GM18907 (cell line): ENCODE data around the gene CCNG1.
"Not testable (repeated sequence)": the region's sequence is repeated elsewhere in the genome, so short reads cannot be mapped to it uniquely, and the experiment has no call there.

Source experiments
- ATAC-seq: cut with Tn5 transposase; IDR thresholded peaks from one replicate; pipeline ENCODE4 v1.9.1; 2021; ENCODE audit warnings: mild to moderate bottlenecking, moderate library complexity; ENCODE audit not compliant: unreplicated experiment

The CCNG1 gene

DNA sequence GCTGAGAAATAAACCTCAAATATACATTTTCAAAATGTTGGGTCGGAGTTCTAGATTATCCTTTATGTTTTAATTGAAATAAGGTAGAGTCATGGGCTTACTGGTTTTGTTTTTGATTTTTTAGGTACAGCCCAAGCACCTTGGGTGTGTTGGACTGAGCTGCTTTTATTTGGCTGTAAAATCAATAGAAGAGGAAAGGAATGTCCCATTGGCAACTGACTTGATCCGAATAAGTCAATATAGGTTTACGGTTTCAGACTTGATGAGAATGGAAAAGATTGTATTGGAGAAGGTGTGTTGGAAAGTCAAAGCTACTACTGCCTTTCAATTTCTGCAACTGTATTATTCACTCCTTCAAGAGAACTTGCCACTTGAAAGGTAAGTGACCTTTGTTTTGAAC is 3.6 kb downstream of the CCNG1 start:
- no peak for ATAC-seq

DNA sequence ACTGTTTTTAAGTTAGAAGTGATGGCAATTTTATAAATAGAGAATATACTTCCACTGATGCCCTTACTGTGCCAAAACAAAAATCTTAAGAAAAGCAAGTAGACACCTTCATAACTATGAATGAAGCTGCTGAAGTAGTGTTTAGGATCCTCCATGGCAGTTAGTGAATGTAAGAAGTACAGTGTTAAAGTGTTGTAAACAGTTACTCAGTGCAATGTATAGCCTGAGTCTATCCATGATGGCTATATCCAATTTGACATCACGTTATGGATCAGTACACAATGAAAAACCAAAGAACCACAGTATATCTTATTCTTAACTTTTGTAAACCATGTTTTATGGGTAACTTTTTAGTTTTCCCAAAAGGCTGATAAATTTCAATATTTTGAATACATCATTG is 7.1 kb downstream of the CCNG1 start:
- no peak for ATAC-seq

DNA sequence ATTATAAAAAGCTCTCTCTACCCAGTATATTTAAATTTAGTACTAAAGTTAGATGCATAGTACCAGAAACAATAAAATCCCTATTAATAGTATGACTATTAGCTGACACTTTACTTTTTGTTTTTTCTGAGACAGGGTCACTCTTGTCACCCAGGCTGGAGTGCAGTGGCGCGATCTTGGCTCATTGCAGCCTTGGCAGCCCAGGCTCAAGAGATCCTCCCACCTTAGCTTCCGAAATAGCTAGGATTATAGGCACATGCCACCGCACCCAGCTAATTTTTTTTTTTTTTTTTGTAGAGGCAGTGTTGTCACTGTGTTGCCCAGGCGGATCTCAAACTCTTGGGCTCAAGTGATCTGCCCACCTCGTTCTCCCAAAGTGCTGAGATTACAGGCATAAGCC is 8.0 kb downstream of the CCNG1 start:
- ATAC-seq = no peak

DNA sequence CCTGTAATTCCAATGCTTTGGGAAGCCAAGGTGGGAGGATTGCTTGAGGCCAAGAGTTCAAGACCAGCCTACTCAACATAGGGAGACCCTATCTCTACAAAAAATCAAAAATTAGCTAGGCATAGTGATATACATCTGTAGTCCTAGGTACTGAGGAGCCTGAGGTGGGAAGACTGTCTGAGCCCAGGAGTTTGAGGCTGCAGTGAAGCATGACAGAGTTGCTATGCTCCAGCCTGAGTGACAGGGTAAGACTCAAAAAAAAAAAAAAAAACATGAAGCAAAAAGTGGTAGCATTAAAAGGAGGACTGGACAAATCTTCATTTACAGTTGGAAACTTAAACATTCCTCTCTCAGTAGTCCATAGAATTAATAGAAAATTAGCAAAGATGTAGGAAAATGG is 9.8 kb downstream of the CCNG1 start:
- no peak for ATAC-seq

DNA sequence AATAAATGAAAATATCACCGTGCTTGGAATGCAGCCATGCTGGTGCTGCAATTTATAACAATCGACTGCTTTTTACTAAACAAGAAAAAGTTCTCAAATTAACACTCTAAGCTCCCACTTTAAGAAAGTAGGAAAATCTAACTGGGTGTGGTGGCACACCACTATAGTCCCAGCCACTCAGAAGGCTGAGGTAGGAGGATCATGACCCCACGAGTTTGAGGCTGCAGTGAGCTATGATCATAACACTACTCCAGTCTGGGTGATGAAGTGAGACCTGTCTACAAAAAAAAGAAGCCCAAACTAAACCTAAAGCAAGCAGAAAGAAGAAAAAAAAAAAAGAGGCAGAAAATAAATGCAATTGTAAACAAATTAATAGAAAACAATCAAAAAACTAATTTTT is 10.5 kb downstream of the CCNG1 start:
- ATAC-seq = no peak

DNA sequence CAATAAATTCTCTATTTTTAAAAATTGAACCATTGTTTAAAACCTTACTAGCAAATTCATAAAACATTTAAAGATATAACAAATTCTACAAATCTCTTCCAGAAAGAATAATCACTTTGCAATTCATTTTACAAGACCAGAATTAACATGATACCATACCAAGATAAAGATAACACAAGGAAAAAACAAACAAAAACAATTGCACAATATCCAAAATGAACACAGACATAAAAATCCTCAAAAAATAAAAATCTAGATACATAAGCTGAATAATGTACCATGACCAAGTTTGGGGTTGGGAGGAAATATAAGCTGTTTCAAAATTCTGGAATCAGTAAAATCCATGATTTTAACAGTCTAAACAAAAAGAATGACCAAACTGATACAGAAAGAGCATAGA is 11.1 kb downstream of the CCNG1 start:
- ATAC-seq = no peak

DNA sequence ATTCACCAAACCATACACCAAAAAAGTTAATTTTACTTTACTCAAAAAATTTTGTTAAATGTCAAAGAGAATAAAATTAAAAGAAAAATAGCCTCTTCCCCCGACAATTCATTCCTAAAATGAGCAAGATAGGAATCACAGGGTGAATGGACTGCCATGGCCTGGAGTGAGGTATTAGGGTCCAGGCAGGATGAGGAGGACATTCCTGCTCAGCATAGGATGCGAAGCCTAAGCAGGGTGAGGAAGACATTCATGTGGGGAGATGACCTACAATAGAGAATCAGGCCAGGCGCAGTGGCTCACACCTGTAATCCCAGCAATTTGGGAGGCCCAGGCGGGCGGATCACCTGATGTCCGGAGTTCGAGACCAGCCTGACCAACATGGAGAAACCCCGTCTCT is 14.1 kb downstream of the CCNG1 start:
- no peak for ATAC-seq

DNA sequence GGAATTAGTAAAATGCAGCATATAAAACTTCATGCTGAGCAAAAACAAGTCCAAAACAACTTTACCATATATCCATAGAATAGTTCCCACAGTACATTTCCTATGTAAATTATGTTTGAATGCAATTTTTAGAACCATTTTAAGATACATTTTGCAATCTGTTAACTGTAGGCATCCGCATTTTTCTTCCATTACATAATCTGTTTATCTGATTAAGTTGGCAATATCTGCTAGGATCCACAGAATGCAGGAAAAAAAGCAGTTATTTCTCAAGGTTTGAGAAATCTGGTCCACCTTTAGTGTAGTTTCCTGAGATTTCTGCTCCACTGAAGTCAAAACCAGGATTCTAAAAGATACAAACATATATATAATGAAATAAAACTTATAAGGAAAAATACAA is 16.3 kb downstream of the CCNG1 start:
- ATAC-seq = no peak

DNA sequence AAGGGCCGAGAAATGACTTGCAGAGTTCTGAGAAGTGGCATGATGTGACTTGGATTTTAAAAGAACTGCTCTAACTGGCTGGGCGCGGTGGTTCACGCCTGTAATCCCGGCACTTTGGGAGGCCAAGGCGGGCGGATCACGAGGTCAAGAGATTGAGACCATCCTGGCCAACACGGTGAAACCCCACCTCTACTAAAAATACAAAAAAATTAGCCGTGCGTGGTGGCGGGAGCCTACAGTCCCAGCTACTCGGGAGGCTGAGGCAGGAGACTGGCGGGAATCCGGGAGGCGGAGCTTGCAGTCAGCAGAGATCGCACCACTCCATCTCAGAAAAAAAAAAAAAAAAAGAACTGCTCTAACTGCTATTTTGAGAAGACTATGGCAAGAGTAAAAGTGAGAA is 18.0 kb downstream of the CCNG1 start:
- ATAC-seq = not testable (repeated sequence)

DNA sequence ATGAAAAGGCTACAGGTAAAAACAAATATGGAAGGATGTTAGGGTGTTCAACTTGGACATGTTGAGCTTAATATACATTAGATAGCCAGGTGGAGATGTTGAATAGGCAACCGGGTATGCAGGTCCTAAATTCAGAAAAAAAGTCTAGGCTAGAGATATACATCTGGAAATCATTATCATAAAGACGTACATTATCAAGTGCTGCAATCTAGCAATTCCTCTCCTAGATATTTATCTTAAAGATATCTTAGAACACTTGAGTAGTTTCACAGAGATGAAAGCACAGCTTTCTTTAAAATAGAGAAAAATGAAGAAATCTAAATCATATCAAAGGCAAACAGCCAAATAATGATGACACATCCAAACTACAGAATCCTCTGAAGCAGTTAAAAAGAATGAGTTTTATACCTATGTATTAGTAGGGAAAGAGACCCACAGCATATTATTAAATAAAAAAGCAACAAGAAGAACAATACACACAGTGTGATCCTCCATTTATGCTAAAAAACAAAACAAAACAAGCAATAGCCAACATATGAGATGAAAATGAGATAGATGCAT is 18.7 kb downstream of the CCNG1 start:
- ATAC-seq = no peak

DNA sequence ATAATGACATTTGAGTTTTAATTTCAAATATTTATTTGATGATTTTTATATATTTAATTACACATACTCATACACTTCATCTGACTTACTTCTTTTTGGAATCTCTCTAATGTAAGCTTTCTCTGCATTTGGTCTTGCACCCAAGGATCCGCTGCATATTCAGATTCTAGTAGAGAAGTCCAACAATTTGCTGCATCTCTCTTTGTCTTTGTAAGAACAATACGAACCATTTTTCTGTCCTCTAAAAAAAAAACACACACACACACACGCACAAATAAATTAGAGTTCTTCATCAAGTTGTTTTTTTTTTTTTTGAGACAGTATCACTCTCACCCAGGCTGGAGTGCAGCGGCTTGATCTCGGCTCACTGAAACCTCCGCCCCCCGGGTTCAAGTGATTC is 19.4 kb downstream of the CCNG1 start:
- no peak for ATAC-seq

DNA sequence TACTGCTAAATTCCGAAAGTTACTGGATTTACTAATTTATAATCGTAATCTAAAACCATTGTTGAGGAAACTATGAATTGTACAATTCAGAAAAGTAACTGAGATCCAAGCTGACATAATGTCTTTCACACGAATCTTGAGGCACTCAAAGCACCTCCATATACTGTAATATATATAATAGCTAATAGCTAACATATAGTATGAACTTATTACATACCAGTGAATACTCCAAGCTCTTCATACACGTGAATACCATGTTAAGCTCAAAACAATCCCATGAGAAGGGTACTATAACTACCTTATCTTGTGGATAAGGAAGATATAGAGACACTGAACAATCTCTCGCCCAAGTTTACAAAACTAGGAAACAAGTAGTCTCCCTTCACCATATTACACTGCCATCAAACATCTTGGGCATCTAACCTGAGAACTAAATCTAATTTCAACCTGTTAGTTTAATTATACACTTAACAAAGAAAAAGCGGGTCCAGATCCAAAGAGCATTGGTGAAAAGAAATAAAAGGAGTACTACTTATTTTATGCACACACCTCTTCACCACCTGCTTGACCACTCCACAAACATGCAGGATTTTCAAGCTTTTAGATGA is 21.5 kb downstream of the CCNG1 start:
- no peak for ATAC-seq

DNA sequence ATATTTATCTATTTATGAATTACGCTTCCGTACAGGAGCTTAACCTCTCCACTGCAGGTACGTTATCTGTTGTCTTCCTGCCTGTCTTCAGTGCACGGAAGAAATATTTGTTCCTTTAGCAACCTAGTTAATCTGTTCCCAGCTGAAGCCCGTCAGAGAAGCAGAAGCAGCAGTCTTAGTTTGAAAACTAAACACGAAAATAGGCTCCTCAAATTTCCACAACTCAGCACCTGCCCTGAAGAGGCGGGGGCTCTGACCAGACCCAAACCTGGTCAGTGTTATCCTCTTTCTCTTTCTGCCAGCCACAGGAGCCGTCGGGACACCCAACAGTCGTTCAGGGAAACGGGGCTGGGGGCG is 22.0 kb downstream of the CCNG1 start:
- peak; percentile 13 for ATAC-seq

DNA sequence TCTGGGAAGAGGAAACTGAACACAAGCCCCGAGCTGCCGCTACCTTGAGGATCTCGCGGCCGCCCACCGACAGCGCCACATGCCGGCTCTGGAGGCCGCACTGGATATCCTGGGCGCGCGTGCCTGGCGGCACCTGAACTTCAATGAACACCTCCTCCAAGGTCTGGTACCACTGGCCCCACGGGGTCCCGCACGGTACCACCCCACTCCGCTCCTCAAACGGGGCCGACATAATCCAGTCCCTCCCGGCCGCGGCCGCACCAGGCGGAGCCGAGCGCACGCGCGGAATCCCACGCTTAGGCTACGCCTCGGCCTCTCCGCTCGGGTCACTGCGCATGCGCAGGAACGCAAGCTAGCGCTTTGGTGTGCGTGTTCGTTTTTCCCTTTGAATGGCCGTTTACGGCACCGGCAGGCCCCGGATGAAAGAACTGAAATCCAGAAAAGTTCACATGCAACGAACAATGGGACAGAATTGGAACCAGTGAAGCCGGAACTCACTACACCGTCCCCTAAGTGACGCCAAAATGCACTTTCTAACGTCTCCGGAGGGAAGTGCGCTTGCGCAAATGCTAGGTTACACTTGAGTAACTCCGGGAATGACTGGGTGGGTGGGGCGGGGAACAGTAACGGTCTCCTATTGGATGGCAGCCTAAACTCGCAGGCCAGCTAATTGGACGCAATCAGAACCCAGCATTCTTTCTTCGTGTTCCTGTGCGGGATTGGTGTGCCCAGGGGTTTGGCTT is 22.6 kb downstream of the CCNG1 start, which contains the start of gene NUDCD2:
NUDCD2 (minus strand) TSS at position 284 of the 743 bp plus-strand sequence; CDS start at position 232, 52 bp downstream.
- peak; percentile 87 for ATAC-seq

DNA sequence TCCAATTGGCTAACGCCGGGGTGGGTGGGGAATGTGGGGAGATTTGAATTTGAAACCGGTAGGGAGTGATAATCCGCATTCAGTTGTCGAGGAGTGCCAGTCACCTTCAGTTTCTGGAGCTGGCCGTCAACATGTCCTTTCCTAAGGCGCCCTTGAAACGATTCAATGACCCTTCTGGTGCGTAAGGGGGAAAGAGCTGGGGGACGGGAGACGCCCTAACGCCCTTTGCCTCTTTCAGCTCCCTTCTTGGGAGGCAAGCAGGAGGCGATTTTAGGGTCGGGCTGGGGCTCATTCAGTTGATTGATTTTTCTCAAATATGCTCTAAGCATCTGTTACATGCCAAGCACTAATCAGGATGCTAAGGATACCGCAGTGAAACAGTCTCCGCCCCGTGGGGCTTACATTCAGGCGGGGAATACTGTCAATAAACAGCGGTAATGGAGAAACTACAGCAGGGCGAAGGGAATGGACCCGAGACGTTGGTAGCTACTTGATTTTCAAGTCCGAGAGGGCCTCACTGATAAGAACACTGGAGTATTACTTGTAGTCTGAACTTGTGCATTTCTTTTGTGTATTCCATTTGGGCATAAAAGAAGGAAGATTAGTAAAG is 23.3 kb downstream of the CCNG1 start, which contains the start of gene HMMR:
HMMR (plus strand) TSS at position 71 of the 610 bp plus-strand sequence; CDS start at position 132, 61 bp downstream.
- peak; percentile 3 for ATAC-seq

DNA sequence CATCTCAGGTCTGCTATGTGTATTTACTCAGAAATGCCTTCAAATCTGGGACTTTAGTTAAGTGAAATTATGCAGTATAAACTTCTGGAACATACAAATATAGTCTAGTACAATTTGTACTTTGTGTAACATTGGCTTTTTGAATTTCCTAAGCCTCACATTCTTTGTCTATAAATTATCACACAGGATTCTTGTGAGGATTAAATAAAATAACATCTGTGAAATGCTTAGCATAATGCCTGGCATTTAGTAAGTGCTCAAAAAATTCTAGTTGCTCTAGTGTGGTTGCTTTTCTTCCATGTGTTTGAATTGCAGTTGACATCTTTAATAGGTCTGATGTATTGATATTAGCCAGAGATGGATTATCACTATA is 25.7 kb downstream of the CCNG1 start:
- ATAC-seq = no peak

DNA sequence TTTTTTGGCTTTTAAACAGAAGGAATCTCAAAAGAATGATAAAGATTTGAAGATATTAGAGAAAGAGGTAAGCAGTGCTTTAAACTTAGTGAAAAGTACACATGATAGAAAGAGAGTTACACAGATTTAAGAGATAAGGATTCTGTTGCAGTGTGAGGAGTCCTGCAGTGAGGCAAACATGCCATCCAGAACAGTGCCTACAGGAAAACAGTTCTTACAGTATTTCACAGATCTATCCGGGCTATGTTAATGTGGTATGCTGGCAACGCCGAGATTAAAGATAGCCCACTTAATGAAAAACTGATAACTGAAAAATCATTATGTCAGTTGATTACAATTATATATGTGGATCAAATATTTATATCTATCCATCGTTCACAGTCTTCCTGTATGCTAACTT is 30.3 kb downstream of the CCNG1 start:
- no peak for ATAC-seq

DNA sequence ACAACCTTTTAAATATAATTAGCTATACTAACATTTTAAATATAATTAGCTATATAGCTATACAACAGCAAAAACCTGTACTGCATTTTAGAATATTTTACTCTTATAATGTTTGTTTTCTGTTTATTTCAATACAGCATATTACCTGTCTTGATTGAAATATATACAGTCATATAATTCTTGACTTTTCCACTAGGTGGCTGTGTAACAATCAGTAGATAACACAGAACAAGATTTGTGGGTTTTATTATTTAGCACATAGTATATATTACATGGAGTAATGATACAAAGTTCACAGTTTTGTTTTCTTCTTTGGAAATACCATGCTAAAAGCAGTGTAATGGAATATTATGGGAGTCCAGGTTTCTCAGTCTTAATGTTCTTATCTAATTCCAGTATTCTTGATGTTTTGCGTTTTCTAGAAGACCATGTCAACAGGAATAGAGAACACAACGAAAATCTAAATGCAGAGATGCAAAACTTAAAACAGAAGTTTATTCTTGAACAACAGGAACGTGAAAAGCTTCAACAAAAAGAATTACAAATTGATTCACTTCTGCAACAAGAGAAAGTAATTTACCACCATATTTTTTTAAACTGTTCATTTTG is 36.3 kb downstream of the CCNG1 start:
- ATAC-seq = peak; percentile 75

DNA sequence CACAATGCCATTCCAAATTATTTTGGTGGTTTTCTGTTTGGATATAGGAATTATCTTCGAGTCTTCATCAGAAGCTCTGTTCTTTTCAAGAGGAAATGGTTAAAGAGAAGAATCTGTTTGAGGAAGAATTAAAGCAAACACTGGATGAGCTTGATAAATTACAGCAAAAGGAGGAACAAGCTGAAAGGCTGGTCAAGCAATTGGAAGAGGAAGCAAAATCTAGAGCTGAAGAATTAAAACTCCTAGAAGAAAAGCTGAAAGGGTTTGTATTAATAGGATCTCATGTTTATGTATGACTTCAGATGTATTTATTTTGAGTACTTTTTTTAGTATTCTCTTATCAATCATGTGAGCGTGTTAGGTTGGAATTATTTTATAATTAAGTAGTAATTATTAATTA is 38.0 kb downstream of the CCNG1 start:
- ATAC-seq = no peak

DNA sequence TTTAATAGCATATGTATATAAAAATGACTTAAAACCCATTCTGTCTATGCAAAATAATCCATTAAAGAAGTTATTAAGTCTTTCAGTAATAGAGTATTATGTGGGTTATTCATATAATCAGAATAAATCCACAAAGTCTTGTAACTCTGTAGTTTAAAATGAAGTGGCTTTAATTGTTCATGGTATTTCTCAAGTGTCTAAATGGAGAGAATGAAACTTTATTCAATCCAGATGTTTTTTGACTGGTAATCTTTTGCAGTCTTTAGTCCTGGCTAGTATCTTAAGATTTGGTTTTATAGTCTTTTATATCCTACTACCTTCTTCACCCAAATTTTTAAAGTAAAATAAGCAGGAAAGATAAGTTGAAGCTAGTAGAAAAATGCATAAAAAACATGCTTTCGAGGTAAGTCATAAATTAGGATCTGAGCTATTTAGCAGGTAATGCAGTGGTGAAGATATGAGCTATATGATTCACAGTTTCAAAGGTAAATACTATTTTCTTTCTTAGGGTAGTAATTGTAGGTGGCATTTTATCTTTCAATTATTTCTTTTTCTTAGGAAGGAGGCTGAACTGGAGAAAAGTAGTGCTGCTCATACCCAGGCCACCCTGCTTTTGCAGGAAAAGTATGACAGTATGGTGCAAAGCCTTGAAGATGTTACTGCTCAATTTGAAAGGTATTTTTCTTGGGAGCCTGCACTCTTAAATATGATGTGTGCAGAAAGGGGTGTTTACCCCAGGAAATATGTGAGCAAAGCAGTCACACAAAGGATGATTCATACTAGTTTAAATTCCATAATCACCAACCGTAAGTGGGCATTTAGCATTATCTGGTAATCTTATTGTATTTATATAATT is 41.0 kb downstream of the CCNG1 start:
- no peak for ATAC-seq

DNA sequence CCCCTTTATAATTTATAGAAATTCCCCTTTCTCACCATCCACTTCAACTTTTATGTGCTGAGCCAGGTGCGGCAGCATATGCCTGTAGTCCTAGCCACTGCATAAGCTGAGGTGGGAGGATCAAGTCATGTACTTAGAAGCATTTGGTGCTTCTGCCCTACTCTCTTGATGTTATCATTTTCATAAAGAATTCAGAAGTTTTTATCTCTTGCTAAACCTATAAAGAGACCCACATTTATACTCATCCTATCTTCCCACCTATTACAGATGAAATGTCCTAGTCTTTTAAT is 41.5 kb downstream of the CCNG1 start:
- no peak for ATAC-seq
